ENCODE data around the gene MYL7.

MYL7 gene

GRCh38 chr7:44103923-44104859 is 36.9 kb downstream of the MYL7 start, which contains the start of gene AEBP1:
Gene AEBP1 (plus strand): TSS chr7:44104345. CDS start chr7:44104666, 321 bp downstream.
- Histone ChIP-seq H3K4me3 (ENCODE audit: low read depth, low read length) (peak within 1 kb of the TSS; percentile 71), H2BK5ac (ENCODE audit: low read depth, low read length, poor library complexity) (no peak within 1 kb of the TSS), H3K4ac (ENCODE audit: low read depth, low read length) (peak within 1 kb of the TSS; percentile 11), H3K23ac (ENCODE audit: low read length) (no peak within 1 kb of the TSS), H3K9ac (ENCODE audit: low read length) (peak within 1 kb of the TSS; percentile 45), H2BK12ac (ENCODE audit: low read length) (peak within 1 kb of the TSS; percentile 11), H2BK120ac (ENCODE audit: insufficient read depth, low read length, poor library complexity) (no peak within 1 kb of the TSS), H3K79me2 (ENCODE audit: control insufficient read depth, insufficient read depth, low read length, poor library complexity) (no peaks in the 10 kb centered on the region), H3K27ac (ENCODE audit: low read depth, low read length) (no peak within 1 kb of the TSS), H4K91ac (ENCODE audit: low read depth, low read length) (peak within 1 kb of the TSS; percentile 56), H2AFZ (ENCODE audit: insufficient read depth, low read length, poor library complexity) (peak within 1 kb of the TSS; percentile 24), H2AK5ac (ENCODE audit: low read length) (peak within 1 kb of the TSS; percentile 20), H4K8ac (ENCODE audit: low read depth, low read length) (peak within 1 kb of the TSS; percentile 67), H3K36me3 (ENCODE audit: control insufficient read depth in 1 of 2, insufficient read depth in 2 of 2, low read length in 2 of 2) (peaks cover 20 to 23% of the 10 kb centered on the region in 2 experiments), H3K4me2 (ENCODE audit: low read length) (peak within 1 kb of the TSS; percentile 71), H4K12ac (ENCODE audit: low read depth, low read length) (peak within 1 kb of the TSS; percentile 64), H3K9me3 (ENCODE audit: insufficient read depth, low read depth, low read length) (peaks cover 1% of the 10 kb centered on the region), H3K18ac (ENCODE audit: low read length) (peak within 1 kb of the TSS; percentile 54), H3K79me1 (ENCODE audit: low read length) (peaks cover 11% of the 10 kb centered on the region), H3K14ac (ENCODE audit: low read length) (peak within 1 kb of the TSS; percentile 70), H3K4me1 (ENCODE audit: control insufficient read depth in 1 of 2, insufficient read depth in 2 of 2, low read length in 2 of 2) (peaks cover 9 to 10% of the 10 kb centered on the region in 2 experiments), H3K27me3 (ENCODE audit: insufficient read depth, low read length) (peaks cover 4% of the 10 kb centered on the region)
- WGBS (ENCODE audit: extremely low coverage, insufficient coverage, insufficient read length): no CpG with 5 or more reads among the region's 87 CpGs
- peak in 1 of 2 donors; percentile 20 for DNase-seq

GRCh38 chr7:44103566-44103922 is 37.6 kb downstream of the MYL7 start:
- Histone ChIP-seq H3K14ac (ENCODE audit: low read length) (no peak overlapping the region), H2BK120ac (ENCODE audit: insufficient read depth, low read length, poor library complexity) (no peak overlapping the region), H3K36me3 (ENCODE audit: control insufficient read depth in 1 of 2, insufficient read depth in 2 of 2, low read length in 2 of 2) (peaks cover 15 to 17% of the 10 kb centered on the region in 2 experiments), H2BK5ac (ENCODE audit: low read depth, low read length, poor library complexity) (no peak overlapping the region), H4K8ac (ENCODE audit: low read depth, low read length) (peak overlapping the region; percentile 60), H3K9me3 (ENCODE audit: insufficient read depth, low read depth, low read length) (peaks cover 1% of the 10 kb centered on the region), H3K4me3 (ENCODE audit: low read depth, low read length) (peak overlapping the region; percentile 34), H4K91ac (ENCODE audit: low read depth, low read length) (peak overlapping the region; percentile 56), H2AFZ (ENCODE audit: insufficient read depth, low read length, poor library complexity) (peak overlapping the region; percentile 24), H3K23ac (ENCODE audit: low read length) (no peak overlapping the region), H3K4me2 (ENCODE audit: low read length) (peak overlapping the region; percentile 47), H3K4me1 (ENCODE audit: control insufficient read depth in 1 of 2, insufficient read depth in 2 of 2, low read length in 2 of 2) (peaks cover 9 to 10% of the 10 kb centered on the region in 2 experiments), H3K79me1 (ENCODE audit: low read length) (peaks cover 11% of the 10 kb centered on the region), H3K4ac (ENCODE audit: low read depth, low read length) (no peak overlapping the region), H3K27me3 (ENCODE audit: insufficient read depth, low read length) (peaks cover 4% of the 10 kb centered on the region), H2BK12ac (ENCODE audit: low read length) (no peak overlapping the region), H2AK5ac (ENCODE audit: low read length) (no peak overlapping the region), H3K79me2 (ENCODE audit: control insufficient read depth, insufficient read depth, low read length, poor library complexity) (no peaks in the 10 kb centered on the region), H3K18ac (ENCODE audit: low read length) (peak overlapping the region; percentile 54), H3K27ac (ENCODE audit: low read depth, low read length) (no peak overlapping the region), H3K9ac (ENCODE audit: low read length) (no peak overlapping the region), H4K12ac (ENCODE audit: low read depth, low read length) (peak overlapping the region; percentile 64)
- DNase-seq: no peak
- WGBS (ENCODE audit: extremely low coverage, insufficient coverage, insufficient read length): no CpG with 5 or more reads among the region's 8 CpGs

GRCh38 chr7:44102846-44103565 is 38.1 kb downstream of the MYL7 start:
- Histone ChIP-seq H4K91ac (ENCODE audit: low read depth, low read length) (no peak overlapping the region), H3K79me2 (ENCODE audit: control insufficient read depth, insufficient read depth, low read length, poor library complexity) (no peaks in the 10 kb centered on the region), H4K12ac (ENCODE audit: low read depth, low read length) (no peak overlapping the region), H3K4me3 (ENCODE audit: low read depth, low read length) (no peak overlapping the region), H3K23ac (ENCODE audit: low read length) (no peak overlapping the region), H3K14ac (ENCODE audit: low read length) (no peak overlapping the region), H2AFZ (ENCODE audit: insufficient read depth, low read length, poor library complexity) (no peak overlapping the region), H2AK5ac (ENCODE audit: low read length) (no peak overlapping the region), H3K4me2 (ENCODE audit: low read length) (no peak overlapping the region), H2BK120ac (ENCODE audit: insufficient read depth, low read length, poor library complexity) (no peak overlapping the region), H2BK5ac (ENCODE audit: low read depth, low read length, poor library complexity) (no peak overlapping the region), H3K18ac (ENCODE audit: low read length) (no peak overlapping the region), H3K36me3 (ENCODE audit: control insufficient read depth in 1 of 2, insufficient read depth in 2 of 2, low read length in 2 of 2) (peaks cover 9 to 12% of the 10 kb centered on the region in 2 experiments), H4K8ac (ENCODE audit: low read depth, low read length) (no peak overlapping the region), H3K79me1 (ENCODE audit: low read length) (peaks cover 11% of the 10 kb centered on the region), H3K9me3 (ENCODE audit: insufficient read depth, low read depth, low read length) (peaks cover 1% of the 10 kb centered on the region), H3K27me3 (ENCODE audit: insufficient read depth, low read length) (peaks cover 4% of the 10 kb centered on the region), H3K27ac (ENCODE audit: low read depth, low read length) (no peak overlapping the region), H3K4me1 (ENCODE audit: control insufficient read depth in 1 of 2, insufficient read depth in 2 of 2, low read length in 2 of 2) (peaks cover 9 to 10% of the 10 kb centered on the region in 2 experiments), H3K4ac (ENCODE audit: low read depth, low read length) (no peak overlapping the region), H2BK12ac (ENCODE audit: low read length) (no peak overlapping the region), H3K9ac (ENCODE audit: low read length) (no peak overlapping the region)
- no CpG with 5 or more reads among the region's 8 CpGs for WGBS (ENCODE audit: extremely low coverage, insufficient coverage, insufficient read length)
- no peak for DNase-seq

- Histone ChIP-seq H3K4me3 (ENCODE audit: low read depth, low read length) (no peak overlapping the region), H3K14ac (ENCODE audit: low read length) (no peak overlapping the region), H3K9ac (ENCODE audit: low read length) (no peak overlapping the region), H4K12ac (ENCODE audit: low read depth, low read length) (no peak overlapping the region), H2AK5ac (ENCODE audit: low read length) (no peak overlapping the region), H4K91ac (ENCODE audit: low read depth, low read length) (no peak overlapping the region), H3K4me1 (ENCODE audit: control insufficient read depth in 1 of 2, insufficient read depth in 2 of 2, low read length in 2 of 2) (peaks cover 9 to 10% of the 10 kb centered on the region in 2 experiments), H3K36me3 (ENCODE audit: control insufficient read depth in 1 of 2, insufficient read depth in 2 of 2, low read length in 2 of 2) (peaks cover 5% of the 10 kb centered on the region in 2 experiments), H3K79me1 (ENCODE audit: low read length) (peaks cover 11% of the 10 kb centered on the region), H2BK5ac (ENCODE audit: low read depth, low read length, poor library complexity) (no peak overlapping the region), H3K79me2 (ENCODE audit: control insufficient read depth, insufficient read depth, low read length, poor library complexity) (no peaks in the 10 kb centered on the region), H2BK120ac (ENCODE audit: insufficient read depth, low read length, poor library complexity) (no peak overlapping the region), H3K4ac (ENCODE audit: low read depth, low read length) (no peak overlapping the region), H4K8ac (ENCODE audit: low read depth, low read length) (no peak overlapping the region), H3K18ac (ENCODE audit: low read length) (no peak overlapping the region), H3K27ac (ENCODE audit: low read depth, low read length) (no peak overlapping the region), H3K23ac (ENCODE audit: low read length) (no peak overlapping the region), H2AFZ (ENCODE audit: insufficient read depth, low read length, poor library complexity) (no peak overlapping the region), H3K27me3 (ENCODE audit: insufficient read depth, low read length) (peaks cover 4% of the 10 kb centered on the region), H2BK12ac (ENCODE audit: low read length) (no peak overlapping the region), H3K4me2 (ENCODE audit: low read length) (no peak overlapping the region), H3K9me3 (ENCODE audit: insufficient read depth, low read depth, low read length) (peaks cover 1% of the 10 kb centered on the region)
- no peak for DNase-seq
- WGBS (ENCODE audit: extremely low coverage, insufficient coverage, insufficient read length): no CpG with 5 or more reads among the region's 14 CpGs
These were observed 38.9 kb downstream of the MYL7 start for GRCh38 chr7:44101966-44102845.
